Peyer's patch (tissue), 4 donors: ENCODE measurements around the gene IQCE. TPM values are rescaled to one million over a fixed set of nuclear protein-coding genes. Genes with fewer than 3 reads are reported as not detected.

ENCODE experiments used
- DNase-seq, 3 donors: peaks; one replicate each; pipeline ENCODE4 v3.0.0-alpha.2; 2017 to 2019
- H3K27ac ChIP-seq, 4 donors: fragments of 200-600 bp; sonication (generic); one replicate each; pipeline ENCODE4 v1.5.1; 2016 to 2019
- H3K27me3 ChIP-seq, 2 donors: fragments of 200-600 bp; sonication (generic); one replicate each; pipeline ENCODE4 v1.5.1; 2019
- H3K36me3 ChIP-seq, 3 donors: fragments of 200-600 bp; sonication (generic); one replicate each; pipeline ENCODE4 v1.5.1; 2016 to 2019
- H3K4me1 ChIP-seq, 4 donors: fragments of 200-600 bp; sonication (generic); one replicate each; pipeline ENCODE4 v1.5.1; 2016 to 2019
- H3K4me3 ChIP-seq, 4 donors: fragments of 200-600 bp; sonication (generic); 1 replicate in 3 of 4; 2 replicates in 1 of 4; pipeline ENCODE4 v1.5.1; 2016 to 2019; ENCODE audit warnings: mild to moderate bottlenecking in 1 of 4
- H3K9me3 ChIP-seq, 4 donors: fragments of 200-600 bp; sonication (generic); one replicate each; pipeline ENCODE4 v1.5.1; 2016 to 2019; ENCODE audit warnings: mild to moderate bottlenecking in 1 of 4
- CTCF ChIP-seq, 6 experiments: fragments of 450-650 bp in 4 of 6; fragments of 200-600 bp in 2 of 6; sonication (generic) in 1 of 6; IDR thresholded peaks; one replicate each; pipeline ENCODE4 v1.5.1; 2017 to 2019; ENCODE audit warnings: antibody characterized with exemption in 6 of 6, mild to moderate bottlenecking in 3 of 6, moderate library complexity in 1 of 6
- POLR2A ChIP-seq, 2 donors: fragments of 450-650 bp; IDR thresholded peaks; one replicate each; pipeline ENCODE4 v1.5.1; 2017; ENCODE audit warnings: antibody characterized with exemption in 2 of 2, mild to moderate bottlenecking in 2 of 2, moderate library complexity in 2 of 2
- total RNA-seq, 4 donors: library from RNA; depleted of rRNA; stranded (reverse); fragments of >200 nt; gene quantifications; one replicate each; pipeline ENCODE4 v1.1.0, GENCODE V29; 2016

IQCE gene
- total RNA-seq, 4 donors from 2014 or later = 30.0 to 159 (median 72.2) TPM

- Histone ChIP-seq H3K27me3 (no peaks in the 10 kb centered on the region), H3K9me3 (no peaks in the 10 kb centered on the region), H3K27ac (no peak overlapping the region), H3K36me3 (peaks cover 0 to 78% (median 0%) of the 10 kb centered on the region in 3 donors), H3K4me3 (no peak overlapping the region), H3K4me1 (no peaks in the 10 kb centered on the region)
- TF ChIP-seq CTCF (IDR thresholded peaks at IDR 0.05) = no peak
- TF ChIP-seq POLR2A (IDR thresholded peaks at IDR 0.05) = no peak
- DNase-seq = no peak
These were observed 33.6 kb downstream of the IQCE start for GRCh38 chr7:2592375-2592865.

DNA sequence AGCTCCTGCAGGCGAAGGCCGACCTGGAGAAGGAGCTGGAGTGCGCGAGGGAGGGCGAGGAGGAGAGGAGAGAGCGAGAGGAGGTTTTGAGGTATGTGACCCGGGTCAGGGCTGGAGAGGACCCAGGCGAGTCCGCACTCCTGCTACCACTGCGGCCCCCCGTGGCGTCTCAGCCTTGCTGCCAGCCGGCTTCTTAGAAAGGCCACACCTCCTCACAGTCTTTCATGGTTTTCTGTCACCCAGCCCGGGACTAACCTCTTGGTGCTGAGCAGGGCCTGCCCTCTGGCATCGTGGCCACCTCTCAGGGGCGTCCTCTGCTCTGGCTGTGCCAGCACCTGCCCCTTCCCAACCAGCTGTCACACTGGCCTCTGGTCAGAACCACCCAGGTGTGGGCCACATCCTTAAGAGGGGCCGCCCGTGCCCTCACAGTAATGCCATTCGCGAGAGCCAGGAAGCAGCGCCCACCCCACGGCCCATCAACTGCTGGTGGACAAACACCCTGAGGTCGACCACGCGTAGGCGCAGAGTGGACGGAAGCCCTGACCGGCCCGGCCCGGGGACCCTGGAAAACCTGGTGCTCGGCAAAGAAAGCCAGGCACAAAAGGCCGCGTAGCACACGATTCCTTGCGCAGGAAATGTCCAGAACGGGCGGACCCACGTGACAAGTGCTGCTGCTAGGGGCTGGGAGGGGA is 34.4 kb downstream of the IQCE start:
- Histone ChIP-seq H3K9me3 (no peaks in the 10 kb centered on the region), H3K27me3 (no peaks in the 10 kb centered on the region), H3K4me3 (no peak overlapping the region), H3K36me3 (peaks cover 0 to 78% (median 0%) of the 10 kb centered on the region in 3 donors), H3K4me1 (no peaks in the 10 kb centered on the region), H3K27ac (no peak overlapping the region)
- TF ChIP-seq POLR2A (IDR thresholded peaks at IDR 0.05) (no peak), CTCF (IDR thresholded peaks at IDR 0.05) (no peak)
- DNase-seq = no peak

- Histone ChIP-seq H3K9me3 (no peaks in the 10 kb centered on the region), H3K36me3 (peaks cover 0 to 84% (median 0%) of the 10 kb centered on the region in 3 donors), H3K27ac (no peak overlapping the region), H3K27me3 (no peaks in the 10 kb centered on the region), H3K4me1 (no peaks in the 10 kb centered on the region), H3K4me3 (no peak overlapping the region)
- TF ChIP-seq POLR2A (IDR thresholded peaks at IDR 0.05) (no peak), CTCF (IDR thresholded peaks at IDR 0.05) (no peak)
- no peak for DNase-seq
These were observed 35.8 kb downstream of the IQCE start for GRCh38 chr7:2594599-2594998.

- peaks cover 0 to 84% (median 0%) of the 10 kb centered on the region in 3 donors for H3K36me3 ChIP-seq
These were observed 36.6 kb downstream of the IQCE start for GRCh38 chr7:2595258-2595860.

More at GRCh38 chr7:2595258-2595860, 36.6 kb downstream of the IQCE start:
- H3K4me1 ChIP-seq = no peaks in the 10 kb centered on the region
- H3K4me3 ChIP-seq = no peak overlapping the region
- DNase-seq = no peak
- no peak overlapping the region for H3K27ac ChIP-seq
- H3K9me3 ChIP-seq = no peaks in the 10 kb centered on the region
- no peak for TF ChIP-seq POLR2A (IDR thresholded peaks at IDR 0.05)
- no peak for TF ChIP-seq CTCF (IDR thresholded peaks at IDR 0.05)
- no peaks in the 10 kb centered on the region for H3K27me3 ChIP-seq
